DOHH2 (cell line): ENCODE data around the gene DGKD.

Source experiments
- CTCF ChIP-seq: fragments of 200-600 bp; sonication (generic); IDR thresholded peaks from one replicate; pipeline ENCODE4 v1.5.1; 2014; ENCODE audit warnings: antibody characterized with exemption, mild to moderate bottlenecking, low read depth, low read length; ENCODE audit not compliant: poor library complexity, severe bottlenecking
- EZH2phosphoT487 ChIP-seq: fragments of 200-600 bp; sonication (generic); IDR thresholded peaks from 2 replicates; pipeline ENCODE4 v1.6.1; 2017; ENCODE audit warnings: borderline replicate concordance, mild to moderate bottlenecking, antibody characterized with exemption, low read length, moderate library complexity, mixed read lengths

GRCh38 chr2:233417282-233417681 lies 63.0 kb downstream of the DGKD start:
- TF ChIP-seq CTCF (no peak), EZH2phosphoT487 (no peak)
